ENCODE data around the gene ANO7. TPM values are rescaled to one million over a fixed set of nuclear protein-coding genes. Genes with fewer than 3 reads are reported as not detected.

Gene ANO7
- total RNA-seq, 4 donors from 2014 or later = 0.32 to 1.3 (median 0.42) TPM; not detected in 1

GRCh38 chr2:241200822-241201395 is 12.4 kb downstream of the ANO7 start:
- H3K27me3 ChIP-seq = no peaks in the 10 kb centered on the region
- no peak overlapping the region for H3K27ac ChIP-seq (replicated peaks in 1 of 4)
- TF ChIP-seq EP300 (IDR thresholded peaks at IDR 0.05) (no peak), POLR2AphosphoS5 (IDR thresholded peaks at IDR 0.05) (no peak), POLR2A (IDR thresholded peaks at IDR 0.05; ENCODE audit: low read depth) (no peak), CTCF (IDR thresholded peaks at IDR 0.05) (no peak)
- H3K4me1 ChIP-seq = no peaks in the 10 kb centered on the region
- no peaks in the 10 kb centered on the region for H3K36me3 ChIP-seq
- 88% methylated on average over 14 of the region's 21 CpGs for whole genome bisulfite sequencing
- H3K9me3 ChIP-seq = no peaks in the 10 kb centered on the region
- intact Hi-C loops (cut with DNase I) = no loop called here
- DNase-seq (ENCODE audit: extremely low spot score) = no peak
- no peak overlapping the region for H3K4me3 ChIP-seq

- intact Hi-C loops (cut with DNase I) = no loop called here
- H3K4me3 ChIP-seq = no peak overlapping the region
- no peak for TF ChIP-seq POLR2AphosphoS5 (IDR thresholded peaks at IDR 0.05)
- TF ChIP-seq POLR2A (IDR thresholded peaks at IDR 0.05; ENCODE audit: low read depth) = no peak
- TF ChIP-seq EP300 (IDR thresholded peaks at IDR 0.05) = no peak
- no peak for TF ChIP-seq CTCF (IDR thresholded peaks at IDR 0.05)
- H3K4me1 ChIP-seq = no peaks in the 10 kb centered on the region
- no peak overlapping the region for H3K27ac ChIP-seq (replicated peaks in 1 of 4)
- H3K36me3 ChIP-seq = no peaks in the 10 kb centered on the region
- WGBS = 79% methylated on average over 11 of the region's 24 CpGs
- H3K9me3 ChIP-seq = no peaks in the 10 kb centered on the region
- DNase-seq (ENCODE audit: extremely low spot score) = no peak
- no peaks in the 10 kb centered on the region for H3K27me3 ChIP-seq
Observed at GRCh38 chr2:241201445-241202267, 13.2 kb downstream of the ANO7 start.

GRCh38 chr2:241202268-241202585 is 13.8 kb downstream of the ANO7 start:
- intact Hi-C loops (cut with DNase I) = no loop called here
- Histone ChIP-seq H3K27ac (replicated peaks in 1 of 4) (no peak overlapping the region), H3K9me3 (no peaks in the 10 kb centered on the region), H3K27me3 (no peaks in the 10 kb centered on the region), H3K4me3 (no peak overlapping the region), H3K4me1 (no peaks in the 10 kb centered on the region), H3K36me3 (no peaks in the 10 kb centered on the region)
- no peak for DNase-seq (ENCODE audit: extremely low spot score)
- 90% methylated on average over 9 of the region's 15 CpGs for WGBS
- TF ChIP-seq POLR2AphosphoS5 (IDR thresholded peaks at IDR 0.05) (no peak), POLR2A (IDR thresholded peaks at IDR 0.05; ENCODE audit: low read depth) (no peak), CTCF (IDR thresholded peaks at IDR 0.05) (no peak), EP300 (IDR thresholded peaks at IDR 0.05) (no peak)

GRCh38 chr2:241202681-241203080 is 14.2 kb downstream of the ANO7 start:
- no peak for DNase-seq (ENCODE audit: extremely low spot score)
- H3K9me3 ChIP-seq = no peaks in the 10 kb centered on the region
- TF ChIP-seq CTCF (IDR thresholded peaks at IDR 0.05) (no peak), EP300 (IDR thresholded peaks at IDR 0.05) (no peak), POLR2A (IDR thresholded peaks at IDR 0.05; ENCODE audit: low read depth) (no peak), POLR2AphosphoS5 (IDR thresholded peaks at IDR 0.05) (no peak)
- no peak overlapping the region for H3K4me3 ChIP-seq
- no peaks in the 10 kb centered on the region for H3K27me3 ChIP-seq
- H3K27ac ChIP-seq (replicated peaks in 1 of 4) = no peak overlapping the region
- intact Hi-C loops (cut with DNase I) = no loop called here
- H3K4me1 ChIP-seq = no peaks in the 10 kb centered on the region
- H3K36me3 ChIP-seq = no peaks in the 10 kb centered on the region
- WGBS = 93% methylated on average over 3 of the region's 9 CpGs

Measured in esophagus muscularis mucosa (tissue), 4 donors.